HL-60 (cell line): ENCODE measurements around the gene ASTN2.

Experiments
- DNase-seq, 2 experiments: peaks; one replicate each; pipeline ENCODE4 v3.0.0-alpha.2; 2010 to 2020; ENCODE audit warnings: low read depth in 1 of 2, low spot score in 1 of 2
- H3K27ac ChIP-seq: fragments of 250-450 bp; sonication (Bioruptor Pico); replicated peaks from 2 replicates; pipeline ENCODE4 v1.5.1; 2020; ENCODE audit warnings: mild to moderate bottlenecking, moderate library complexity
- H3K27me3 ChIP-seq: fragments of 250-450 bp; sonication (Bioruptor Pico); 2 replicates; pipeline ENCODE4 v1.5.1; 2021; ENCODE audit warnings: mild to moderate bottlenecking, moderate library complexity; ENCODE audit not compliant: insufficient read depth, poor library complexity, severe bottlenecking
- H3K4me3 ChIP-seq: replicated peaks from 2 replicates; pipeline ENCODE4 v1.5.1; 2011; ENCODE audit warnings: mild to moderate bottlenecking, control low read depth, low read length; ENCODE audit not compliant: insufficient read depth
- GABPA ChIP-seq: IDR thresholded peaks from 2 replicates; pipeline ENCODE4 v1.6.1; 2012; ENCODE audit warnings: low read depth
- POLR2AphosphoS5 ChIP-seq: IDR thresholded peaks from 2 replicates; pipeline ENCODE4 v1.6.1; 2012; ENCODE audit warnings: low read depth
- SPI1 ChIP-seq: IDR thresholded peaks from 2 replicates; pipeline ENCODE4 v1.6.1; 2012; ENCODE audit warnings: low read depth, mild to moderate bottlenecking, borderline replicate concordance
- TF ChIP-seq, protein P1 (sequence below): IDR thresholded peaks from 2 replicates; pipeline ENCODE4 v1.6.1; 2012; ENCODE audit warnings: low read depth; ENCODE audit not compliant: insufficient replicate concordance
- TF ChIP-seq, protein P2 (sequence below): IDR thresholded peaks from one replicate; pipeline ENCODE4 v1.5.1; 2011; ENCODE audit warnings: low read length, control low read depth, inconsistent platforms; ENCODE audit not compliant: insufficient read depth

ASTN2 gene

DNA sequence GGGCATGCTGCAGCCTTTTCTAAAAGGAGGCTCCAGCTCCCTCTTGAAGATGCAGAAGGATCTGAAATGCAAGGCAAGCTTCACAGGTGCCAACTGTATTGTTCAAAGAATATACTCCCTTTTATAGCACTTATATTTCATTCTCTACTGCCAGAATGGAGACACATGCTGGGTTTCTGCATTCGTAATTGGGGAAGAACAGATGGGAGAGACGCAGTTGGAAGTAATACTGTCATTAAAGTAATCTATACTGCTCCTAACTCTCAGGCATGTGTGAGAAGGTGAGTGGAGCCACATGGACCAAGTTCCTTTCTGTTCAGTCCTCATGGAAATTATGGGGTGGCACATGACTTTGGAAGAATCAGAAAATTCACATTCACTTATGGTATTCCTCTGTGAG, 501.3 kb downstream of the ASTN2 start:
- no peak for TF ChIP-seq GABPA
- TF ChIP-seq, protein P1, sequence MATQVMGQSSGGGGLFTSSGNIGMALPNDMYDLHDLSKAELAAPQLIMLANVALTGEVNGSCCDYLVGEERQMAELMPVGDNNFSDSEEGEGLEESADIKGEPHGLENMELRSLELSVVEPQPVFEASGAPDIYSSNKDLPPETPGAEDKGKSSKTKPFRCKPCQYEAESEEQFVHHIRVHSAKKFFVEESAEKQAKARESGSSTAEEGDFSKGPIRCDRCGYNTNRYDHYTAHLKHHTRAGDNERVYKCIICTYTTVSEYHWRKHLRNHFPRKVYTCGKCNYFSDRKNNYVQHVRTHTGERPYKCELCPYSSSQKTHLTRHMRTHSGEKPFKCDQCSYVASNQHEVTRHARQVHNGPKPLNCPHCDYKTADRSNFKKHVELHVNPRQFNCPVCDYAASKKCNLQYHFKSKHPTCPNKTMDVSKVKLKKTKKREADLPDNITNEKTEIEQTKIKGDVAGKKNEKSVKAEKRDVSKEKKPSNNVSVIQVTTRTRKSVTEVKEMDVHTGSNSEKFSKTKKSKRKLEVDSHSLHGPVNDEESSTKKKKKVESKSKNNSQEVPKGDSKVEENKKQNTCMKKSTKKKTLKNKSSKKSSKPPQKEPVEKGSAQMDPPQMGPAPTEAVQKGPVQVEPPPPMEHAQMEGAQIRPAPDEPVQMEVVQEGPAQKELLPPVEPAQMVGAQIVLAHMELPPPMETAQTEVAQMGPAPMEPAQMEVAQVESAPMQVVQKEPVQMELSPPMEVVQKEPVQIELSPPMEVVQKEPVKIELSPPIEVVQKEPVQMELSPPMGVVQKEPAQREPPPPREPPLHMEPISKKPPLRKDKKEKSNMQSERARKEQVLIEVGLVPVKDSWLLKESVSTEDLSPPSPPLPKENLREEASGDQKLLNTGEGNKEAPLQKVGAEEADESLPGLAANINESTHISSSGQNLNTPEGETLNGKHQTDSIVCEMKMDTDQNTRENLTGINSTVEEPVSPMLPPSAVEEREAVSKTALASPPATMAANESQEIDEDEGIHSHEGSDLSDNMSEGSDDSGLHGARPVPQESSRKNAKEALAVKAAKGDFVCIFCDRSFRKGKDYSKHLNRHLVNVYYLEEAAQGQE: no peak
- no peak overlapping the region for H3K4me3 ChIP-seq
- H3K27me3 ChIP-seq: no peaks in the 10 kb centered on the region
- H3K27ac ChIP-seq: no peak overlapping the region
- DNase-seq: no peak

DNA sequence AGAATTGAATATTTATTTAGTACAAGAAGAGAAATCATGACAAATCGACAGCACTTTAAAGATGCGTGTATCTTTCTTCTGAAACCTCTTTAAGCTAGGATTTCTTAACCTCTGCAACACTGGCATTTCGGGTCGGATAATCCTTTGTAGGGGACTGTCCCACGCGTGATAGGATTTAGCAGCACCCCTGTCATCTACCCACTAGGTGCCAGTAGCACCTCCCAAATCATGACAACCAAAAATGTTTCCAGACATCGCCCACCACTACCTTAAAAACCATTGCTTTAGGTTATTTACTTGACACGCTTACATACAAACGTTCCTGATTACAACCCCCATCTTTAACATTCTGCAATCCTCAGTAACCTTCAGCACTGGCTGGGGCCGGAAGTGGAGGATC, 504.7 kb downstream of the ASTN2 start:
- TF ChIP-seq, protein P2, sequence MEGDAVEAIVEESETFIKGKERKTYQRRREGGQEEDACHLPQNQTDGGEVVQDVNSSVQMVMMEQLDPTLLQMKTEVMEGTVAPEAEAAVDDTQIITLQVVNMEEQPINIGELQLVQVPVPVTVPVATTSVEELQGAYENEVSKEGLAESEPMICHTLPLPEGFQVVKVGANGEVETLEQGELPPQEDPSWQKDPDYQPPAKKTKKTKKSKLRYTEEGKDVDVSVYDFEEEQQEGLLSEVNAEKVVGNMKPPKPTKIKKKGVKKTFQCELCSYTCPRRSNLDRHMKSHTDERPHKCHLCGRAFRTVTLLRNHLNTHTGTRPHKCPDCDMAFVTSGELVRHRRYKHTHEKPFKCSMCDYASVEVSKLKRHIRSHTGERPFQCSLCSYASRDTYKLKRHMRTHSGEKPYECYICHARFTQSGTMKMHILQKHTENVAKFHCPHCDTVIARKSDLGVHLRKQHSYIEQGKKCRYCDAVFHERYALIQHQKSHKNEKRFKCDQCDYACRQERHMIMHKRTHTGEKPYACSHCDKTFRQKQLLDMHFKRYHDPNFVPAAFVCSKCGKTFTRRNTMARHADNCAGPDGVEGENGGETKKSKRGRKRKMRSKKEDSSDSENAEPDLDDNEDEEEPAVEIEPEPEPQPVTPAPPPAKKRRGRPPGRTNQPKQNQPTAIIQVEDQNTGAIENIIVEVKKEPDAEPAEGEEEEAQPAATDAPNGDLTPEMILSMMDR: no peak
- no peak for TF ChIP-seq GABPA
- TF ChIP-seq, protein P1: no peak
- TF ChIP-seq POLR2AphosphoS5: no peak
- TF ChIP-seq SPI1: no peak
- Histone ChIP-seq H3K27me3 (no peaks in the 10 kb centered on the region), H3K4me3 (no peak overlapping the region), H3K27ac (no peak overlapping the region)
- no peak for DNase-seq

DNA sequence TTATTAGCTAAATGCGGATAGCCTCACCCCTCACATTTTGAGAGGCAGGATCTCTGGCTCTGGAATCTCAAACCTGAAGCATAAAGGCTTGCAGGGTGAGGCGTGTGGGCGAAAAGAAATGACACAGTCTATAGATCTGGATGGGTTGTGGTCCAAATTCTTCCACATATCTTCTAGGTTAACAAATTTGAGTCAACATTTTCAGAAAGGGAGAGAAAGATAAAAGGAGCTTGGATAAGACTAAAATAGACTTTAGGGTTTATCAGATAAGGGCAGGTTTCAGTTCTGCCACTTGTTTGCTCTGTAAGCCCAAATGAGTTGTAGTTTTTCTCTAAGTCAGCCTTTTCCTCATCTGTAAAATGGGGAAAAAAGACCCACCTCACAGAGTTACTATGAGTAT, 506.9 kb downstream of the ASTN2 start:
- no peak for TF ChIP-seq SPI1
- TF ChIP-seq GABPA: no peak
- Histone ChIP-seq H3K27me3 (no peaks in the 10 kb centered on the region), H3K27ac (no peak overlapping the region), H3K4me3 (no peak overlapping the region)
- DNase-seq: no peak

GRCh38 chr9:116905171-116905588, 509.7 kb downstream of the ASTN2 start:
- H3K27me3 ChIP-seq: no peaks in the 10 kb centered on the region
- no peak overlapping the region for H3K27ac ChIP-seq
- no peak for DNase-seq
- no peak for TF ChIP-seq POLR2AphosphoS5
- TF ChIP-seq, protein P1: no peak
- TF ChIP-seq, protein P2: no peak
- TF ChIP-seq SPI1: no peak
- no peak for TF ChIP-seq GABPA
- H3K4me3 ChIP-seq: no peak overlapping the region
